ENCODE data around the gene CLECL1. TPM values are rescaled to one million over a fixed set of nuclear protein-coding genes. Genes with fewer than 3 reads are reported as not detected.

Gene CLECL1
- total and polyA plus RNA-seq, 9 of the 15 experiments (the other 6 are each of a cell fraction or from before 2014, with no cell fraction given), result 0.13 to 0.25 TPM; not detected in 7

DNA sequence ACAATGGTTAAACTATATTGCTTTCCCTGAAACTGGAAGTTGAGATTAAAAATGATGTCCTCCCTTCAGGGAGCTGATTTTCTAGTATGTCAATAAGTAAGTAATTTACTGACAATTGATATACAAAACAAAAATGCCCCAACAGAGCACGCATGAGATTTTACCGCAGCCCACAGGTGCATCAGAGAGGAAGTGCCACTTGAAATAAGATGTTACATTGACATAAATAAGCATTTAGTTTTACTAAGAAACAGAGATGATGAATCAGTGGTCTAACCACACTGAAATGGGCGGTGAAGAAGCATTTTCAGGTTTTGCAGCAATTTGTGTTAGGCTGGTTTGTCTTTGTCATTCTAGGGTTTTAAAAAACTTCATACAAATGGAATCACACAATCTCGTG, 8.8 kb upstream of the CLECL1 start:
- no peak overlapping the region; a peak in 1 of 4 replicates for H3K9ac ChIP-seq (ENCODE audit: insufficient read depth in 1 of 2, low read depth in 2 of 2, low read length in 2 of 2)
- WGBS (ENCODE audit: insufficient coverage, low coverage, missing lambda C conversion rate), result 60% methylated on average over 4 of the region's 4 CpGs
- H3K4me1 ChIP-seq (replicated peaks in 1 of 2; ENCODE audit: control insufficient read depth in 2 of 2, insufficient read depth in 2 of 2, low read length in 2 of 2), result peaks cover 9 to 12% of the 10 kb centered on the region in 2 experiments
- ChIA-PET CTCF (ENCODE audit: low intra/inter-chr PET ratio) (no interaction called here), POLR2A (no interaction called here)
- ATAC-seq (no peak), FAIRE-seq (peak; percentile 61), DNase-seq (ENCODE audit: extremely low read depth in 1 of 4, low spot score in 3 of 4) (no peak)
- H3K27me3 ChIP-seq (ENCODE audit: control insufficient read depth in 2 of 2, insufficient read depth in 2 of 2, low read length in 2 of 2), result no peaks in the 10 kb centered on the region
- no peaks in the 10 kb centered on the region; the same call in 1 of the 2 replicates for H3K9me3 ChIP-seq (replicated peaks; ENCODE audit: control insufficient read depth, insufficient read depth, low read depth, low read length)
- H3K9me1 ChIP-seq (ENCODE audit: control insufficient read depth, insufficient read depth, low read length), result peaks cover 2% of the 10 kb centered on the region
- no peaks in the 10 kb centered on the region for H4K20me1 ChIP-seq (replicated peaks; ENCODE audit: control insufficient read depth, insufficient read depth, low read length)
- H3K27ac ChIP-seq (ENCODE audit: extremely low read depth, low read depth, low read length), result no peak overlapping the region
- no peaks in the 10 kb centered on the region for H3K36me3 ChIP-seq (ENCODE audit: control insufficient read depth, insufficient read depth, low read length)
- intact Hi-C loops (cut with micrococcal nuclease) (loop anchor here (5.0 to 10.0 kb wide), 2 partner anchors 94 to 263 kb away; no protein-coding TSS in a partner anchor), in situ Hi-C loops (cut with MboI) (loop anchor here (5.0 to 10.0 kb wide), 2 partner anchors 183 to 266 kb away; no protein-coding TSS in a partner anchor)
- H3K4me3 ChIP-seq, result no peak overlapping the region
- H3K4me2 ChIP-seq (ENCODE audit: insufficient read depth, low read length), result no peak overlapping the region
- TF ChIP-seq ZBTB17 (CRISPR knock-in tag; IDR thresholded peaks at IDR 0.05) (no peak), SPI1 (IDR thresholded peaks at IDR 0.05; ENCODE audit: borderline replicate concordance, low read depth, low read length) (peak; percentile 52; the same call in 1 of the 2 replicates)
- H3K79me2 ChIP-seq (ENCODE audit: control insufficient read depth, insufficient read depth, low read length), result no peaks in the 10 kb centered on the region; the same call in 2 of the 3 replicates
- no TSS peak for BruUV-seq (replicated peaks)
- 0 out of 2 replicates have a peak overlapping the region, but pooled peaks have one; percentile 23 for H2AFZ ChIP-seq (ENCODE audit: low read depth, low read length)

- CTCF ChIA-PET (ENCODE audit: low intra/inter-chr PET ratio), result no interaction called here
- TSS peak; percentile 70 for BruUV-seq (replicated peaks)
- no peaks in the 10 kb centered on the region; the same call in 2 of the 3 replicates for H3K79me2 ChIP-seq (ENCODE audit: control insufficient read depth, insufficient read depth, low read length)
- FAIRE-seq, result peak; percentile 83
- in situ Hi-C loops (cut with MboI) (loop anchor here (5.0 to 10.0 kb wide), 2 partner anchors 185 to 267 kb away; no protein-coding TSS in a partner anchor), intact Hi-C loops (cut with micrococcal nuclease) (loop anchor here (5.0 to 10.0 kb wide), 2 partner anchors 93 to 265 kb away; no protein-coding TSS in a partner anchor)
- no peaks in the 10 kb centered on the region for H4K20me1 ChIP-seq (replicated peaks; ENCODE audit: control insufficient read depth, insufficient read depth, low read length)
- H3K27me3 ChIP-seq (ENCODE audit: control insufficient read depth in 2 of 2, insufficient read depth in 2 of 2, low read length in 2 of 2), result no peaks in the 10 kb centered on the region
- no peaks in the 10 kb centered on the region; the same call in 1 of the 2 replicates for H3K9me3 ChIP-seq (replicated peaks; ENCODE audit: control insufficient read depth, insufficient read depth, low read depth, low read length)
- peak overlapping the region; percentile 44 for H3K4me3 ChIP-seq
- POLR2A ChIA-PET, result no interaction called here
- DNase-seq (ENCODE audit: extremely low read depth in 1 of 4, low spot score in 3 of 4), result peak in 2 of 4 experiments; percentile 27 to 66
- ATAC-seq, result peak; percentile 88
- 14% methylated on average over 7 of the region's 7 CpGs for WGBS (ENCODE audit: insufficient coverage, low coverage, missing lambda C conversion rate)
- no peaks in the 10 kb centered on the region for H3K36me3 ChIP-seq (ENCODE audit: control insufficient read depth, insufficient read depth, low read length)
- peak overlapping the region; percentile 88 for H3K27ac ChIP-seq (ENCODE audit: extremely low read depth, low read depth, low read length)
- peak overlapping the region; percentile 78 for H3K4me2 ChIP-seq (ENCODE audit: insufficient read depth, low read length)
- peak overlapping the region; percentile 58 to 87 for H3K9ac ChIP-seq (ENCODE audit: insufficient read depth in 1 of 2, low read depth in 2 of 2, low read length in 2 of 2)
- peaks cover 2% of the 10 kb centered on the region for H3K9me1 ChIP-seq (ENCODE audit: control insufficient read depth, insufficient read depth, low read length)
- peak overlapping the region; percentile 93 for H2AFZ ChIP-seq (ENCODE audit: low read depth, low read length)
- H3K4me1 ChIP-seq (replicated peaks in 1 of 2; ENCODE audit: control insufficient read depth in 2 of 2, insufficient read depth in 2 of 2, low read length in 2 of 2), result peaks cover 9 to 12% of the 10 kb centered on the region in 2 experiments
- TF ChIP-seq, protein P1, sequence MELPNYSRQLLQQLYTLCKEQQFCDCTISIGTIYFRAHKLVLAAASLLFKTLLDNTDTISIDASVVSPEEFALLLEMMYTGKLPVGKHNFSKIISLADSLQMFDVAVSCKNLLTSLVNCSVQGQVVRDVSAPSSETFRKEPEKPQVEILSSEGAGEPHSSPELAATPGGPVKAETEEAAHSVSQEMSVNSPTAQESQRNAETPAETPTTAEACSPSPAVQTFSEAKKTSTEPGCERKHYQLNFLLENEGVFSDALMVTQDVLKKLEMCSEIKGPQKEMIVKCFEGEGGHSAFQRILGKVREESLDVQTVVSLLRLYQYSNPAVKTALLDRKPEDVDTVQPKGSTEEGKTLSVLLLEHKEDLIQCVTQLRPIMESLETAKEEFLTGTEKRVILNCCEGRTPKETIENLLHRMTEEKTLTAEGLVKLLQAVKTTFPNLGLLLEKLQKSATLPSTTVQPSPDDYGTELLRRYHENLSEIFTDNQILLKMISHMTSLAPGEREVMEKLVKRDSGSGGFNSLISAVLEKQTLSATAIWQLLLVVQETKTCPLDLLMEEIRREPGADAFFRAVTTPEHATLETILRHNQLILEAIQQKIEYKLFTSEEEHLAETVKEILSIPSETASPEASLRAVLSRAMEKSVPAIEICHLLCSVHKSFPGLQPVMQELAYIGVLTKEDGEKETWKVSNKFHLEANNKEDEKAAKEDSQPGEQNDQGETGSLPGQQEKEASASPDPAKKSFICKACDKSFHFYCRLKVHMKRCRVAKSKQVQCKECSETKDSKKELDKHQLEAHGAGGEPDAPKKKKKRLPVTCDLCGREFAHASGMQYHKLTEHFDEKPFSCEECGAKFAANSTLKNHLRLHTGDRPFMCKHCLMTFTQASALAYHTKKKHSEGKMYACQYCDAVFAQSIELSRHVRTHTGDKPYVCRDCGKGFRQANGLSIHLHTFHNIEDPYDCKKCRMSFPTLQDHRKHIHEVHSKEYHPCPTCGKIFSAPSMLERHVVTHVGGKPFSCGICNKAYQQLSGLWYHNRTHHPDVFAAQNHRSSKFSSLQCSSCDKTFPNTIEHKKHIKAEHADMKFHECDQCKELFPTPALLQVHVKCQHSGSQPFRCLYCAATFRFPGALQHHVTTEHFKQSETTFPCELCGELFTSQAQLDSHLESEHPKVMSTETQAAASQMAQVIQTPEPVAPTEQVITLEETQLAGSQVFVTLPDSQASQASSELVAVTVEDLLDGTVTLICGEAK (IDR thresholded peaks at IDR 0.05), result peak; percentile 13; the same call in 1 of the 2 replicates
- TF ChIP-seq, protein P1 (CRISPR knock-in tag; IDR thresholded peaks at IDR 0.05), result no peak
- TF ChIP-seq ESRRB (CRISPR knock-in tag; IDR thresholded peaks at IDR 0.05; ENCODE audit: borderline replicate concordance), result no peak
Measured at GRCh38 chr12:9740106-9740750, 7.3 kb upstream of the CLECL1 start.
